GM23248 (cell line): ENCODE data around the gene TRMT1.

ENCODE experiments used
- EZH2 ChIP-seq: fragments of 200-600 bp; sonication (generic); IDR thresholded peaks from 2 replicates; pipeline ENCODE4 v1.6.1; 2018; ENCODE audit warnings: antibody characterized with exemption, mild to moderate bottlenecking; ENCODE audit not compliant: insufficient read depth, poor library complexity, severe bottlenecking
- EZH2phosphoT487 ChIP-seq: fragments of 200-600 bp; sonication (generic); IDR thresholded peaks from 2 replicates; pipeline ENCODE4 v1.6.1; 2018; ENCODE audit warnings: antibody characterized with exemption, moderate library complexity, mild to moderate bottlenecking, low read depth; ENCODE audit not compliant: insufficient read depth

DNA sequence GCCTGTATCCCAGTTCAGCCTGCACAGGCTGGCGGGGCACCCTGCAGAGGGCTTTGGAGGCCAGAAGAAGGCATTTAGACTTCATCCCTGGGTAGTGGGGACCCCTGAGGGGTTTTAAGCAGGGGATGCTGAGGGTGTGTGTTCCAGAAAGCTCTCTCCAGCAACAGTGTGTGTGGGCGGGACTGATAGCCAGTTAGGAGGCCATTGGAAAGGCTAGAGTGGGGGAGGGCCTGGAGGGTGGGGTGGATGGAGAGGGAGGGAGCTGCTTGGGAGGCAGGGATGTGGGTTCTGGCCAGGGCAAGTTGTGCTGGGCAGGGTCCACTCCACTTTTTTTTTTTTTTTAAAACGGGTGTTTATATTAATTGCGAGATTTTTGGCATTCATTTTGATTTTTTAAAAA lies 42.2 kb downstream of the TRMT1 start:
- TF ChIP-seq EZH2 (no peak), EZH2phosphoT487 (no peak)
